A673 (cell line): ENCODE data around the gene DGUOK. TPM values are rescaled to one million over a fixed set of nuclear protein-coding genes. Genes with fewer than 3 reads are reported as not detected.

Source experiments
- BruUV-seq: library from RNA; stranded (reverse); fragments of 400-500 nt; replicated peaks from 2 replicates; lab custom pipeline; 2021; lab: Mats Ljungman, UMichigan
- CTCF ChIA-PET: fragments of 300-600 bp; sonication (Branson Sonifier 250); formaldehyde crosslinking; loops from one replicate; lab custom pipeline; 2022; ENCODE audit warnings: antibody characterized with exemption; lab: Charles Lee
- POLR2A ChIA-PET: fragments of 300-600 bp; sonication (Branson Sonifier 250); formaldehyde crosslinking; loops from one replicate; lab custom pipeline; 2022; ENCODE audit warnings: antibody characterized with exemption; ENCODE audit not compliant: low non-redundant PET; lab: Charles Lee
- DNase-seq: peaks from one replicate; pipeline ENCODE4 v3.0.0-alpha.2; 2015; ENCODE audit warnings: low spot score
- H3K27ac ChIP-seq: fragments of 200-600 bp; sonication (generic); 2 replicates; pipeline ENCODE4 v1.5.1; 2016; ENCODE audit warnings: mixed run types, low read depth, mild to moderate bottlenecking, mixed read lengths, antibody characterized with exemption, low read length; ENCODE audit not compliant: poor library complexity, severe bottlenecking
- H3K27me3 ChIP-seq: fragments of 200-600 bp; sonication (generic); replicated peaks from 2 replicates; pipeline ENCODE4 v1.6.1; 2017; ENCODE audit warnings: mixed run types, low read depth, mild to moderate bottlenecking, mixed read lengths, antibody characterized with exemption, low read length; ENCODE audit not compliant: insufficient read depth, poor library complexity
- H3K36me3 ChIP-seq: fragments of 200-600 bp; sonication (generic); 2 replicates; pipeline ENCODE4 v1.6.1; 2016; ENCODE audit warnings: mixed run types, mild to moderate bottlenecking, mixed read lengths, antibody characterized with exemption, low read length; ENCODE audit not compliant: insufficient read depth, poor library complexity, severe bottlenecking
- H3K4me1 ChIP-seq: fragments of 200-600 bp; sonication (generic); 2 replicates; pipeline ENCODE4 v1.6.1; 2017; ENCODE audit warnings: mixed run types, mild to moderate bottlenecking, mixed read lengths, antibody characterized with exemption, low read length; ENCODE audit not compliant: insufficient read depth, poor library complexity, severe bottlenecking
- H3K4me3 ChIP-seq: fragments of 200-600 bp; sonication (generic); 2 replicates; pipeline ENCODE4 v1.5.1; 2016; ENCODE audit warnings: low read depth, mixed run types, mild to moderate bottlenecking, mixed read lengths, low read length; ENCODE audit not compliant: poor library complexity, severe bottlenecking
- H3K9me3 ChIP-seq: fragments of 200-600 bp; sonication (generic); 2 replicates; pipeline ENCODE4 v1.6.1; 2016; ENCODE audit warnings: mixed run types, low read depth, mild to moderate bottlenecking, mixed read lengths, antibody characterized with exemption, low read length; ENCODE audit not compliant: poor library complexity, severe bottlenecking
- CTCF ChIP-seq: fragments of 300-800, 200-600 bp; sonication (generic); conservative IDR thresholded peaks from 2 replicates; pipeline ENCODE4 v1.5.1; 2017; ENCODE audit warnings: low read depth, mild to moderate bottlenecking, antibody characterized with exemption, low read length, moderate library complexity, mixed read lengths
- EZH2 ChIP-seq: fragments of 200-600 bp; sonication (generic); IDR thresholded peaks from 2 replicates; pipeline ENCODE4 v1.6.1; 2017; ENCODE audit warnings: borderline replicate concordance, low read depth, mild to moderate bottlenecking, mixed read lengths, antibody characterized with exemption, low read length; ENCODE audit not compliant: poor library complexity, severe bottlenecking
- intact Hi-C: fragments of 100-400 bp; cut with micrococcal nuclease; formaldehyde crosslinking; loops from one replicate; pipeline ENCODE4 v1.10.0; 2022; ENCODE audit not compliant: unreplicated experiment
- total RNA-seq: library from RNA; stranded (reverse); gene quantifications from 2 replicates; pipeline ENCODE4 v1.2.3, GENCODE V29; 2021

DGUOK gene
- total RNA-seq, 1 experiment from 2014 or later: 106 TPM

- intact Hi-C loops: no loop called here
- BruUV-seq: no TSS peak
- ChIA-PET CTCF (no interaction called here), POLR2A (no interaction called here)
- no peaks in the 10 kb centered on the region for H3K9me3 ChIP-seq
- no peak overlapping the region for H3K4me3 ChIP-seq
- DNase-seq: peak; percentile 52
- no peak for TF ChIP-seq EZH2
- no peak for TF ChIP-seq CTCF
- peaks cover 11% of the 10 kb centered on the region for H3K4me1 ChIP-seq
- no peaks in the 10 kb centered on the region for H3K36me3 ChIP-seq
- H3K27me3 ChIP-seq: no peaks in the 10 kb centered on the region
- H3K27ac ChIP-seq: no peak overlapping the region
These were observed 17.7 kb upstream of the DGUOK start for GRCh38 chr2:73908689-73909652.

- ChIA-PET CTCF (no interaction called here), POLR2A (interaction anchor here (0.6 kb wide), 1 partner anchor 256 kb away, joined by 3 read pairs; no protein-coding TSS in a partner anchor)
- Histone ChIP-seq H3K4me3 (no peak overlapping the region), H3K4me1 (peaks cover 11% of the 10 kb centered on the region), H3K27me3 (no peaks in the 10 kb centered on the region), H3K36me3 (no peaks in the 10 kb centered on the region), H3K27ac (no peak overlapping the region), H3K9me3 (no peaks in the 10 kb centered on the region)
- BruUV-seq: no TSS peak
- TF ChIP-seq CTCF (no peak), EZH2 (no peak)
- no peak for DNase-seq
- intact Hi-C loops: no loop called here
These were observed 15.7 kb upstream of the DGUOK start for GRCh38 chr2:73910873-73911547.

- peaks cover 11% of the 10 kb centered on the region for H3K4me1 ChIP-seq
- ChIA-PET POLR2A (interaction anchor here (0.6 kb wide), 1 partner anchor 255 kb away, joined by 3 read pairs; no protein-coding TSS in a partner anchor), CTCF (no interaction called here)
- H3K36me3 ChIP-seq: no peaks in the 10 kb centered on the region
- BruUV-seq: no TSS peak
- H3K9me3 ChIP-seq: no peaks in the 10 kb centered on the region
- H3K4me3 ChIP-seq: no peak overlapping the region
- TF ChIP-seq EZH2: no peak
- TF ChIP-seq CTCF: no peak
- no peak for DNase-seq
- no peak overlapping the region for H3K27ac ChIP-seq
- intact Hi-C loops: no loop called here
- no peaks in the 10 kb centered on the region for H3K27me3 ChIP-seq
These were observed 15.0 kb upstream of the DGUOK start for GRCh38 chr2:73911548-73912208.
